SK-N-SH (cell line): ENCODE measurements around the gene GPR137B. TPM values are rescaled to one million over a fixed set of nuclear protein-coding genes. Genes with fewer than 3 reads are reported as not detected.

Experiments
- CTCF ChIA-PET: fragments of 300-600, 350-600 bp; formaldehyde crosslinking; extraction: SDS; loops from one replicate; lab custom pipeline; 2021; lab: Yijun Ruan, JAX
- POLR2A ChIA-PET: fragments of 350-600 bp; sonication (Branson Sonifier 250); formaldehyde crosslinking; extraction: SDS; loops from one replicate; lab custom pipeline; 2020; ENCODE audit warnings: antibody characterized with exemption, inconsistent platforms; lab: Yijun Ruan, JAX
- DNase-seq: peaks from one replicate; pipeline ENCODE4 v3.0.0; 2012
- H2AFZ ChIP-seq: fragments of 200-600 bp; sonication (generic); 2 replicates; pipeline ENCODE4 v1.8.1; 2016; ENCODE audit warnings: antibody characterized with exemption, mild to moderate bottlenecking, low read depth
- H3F3A ChIP-seq: fragments of 200-600 bp; sonication (generic); replicated peaks from 2 replicates; pipeline ENCODE3; 2016; ENCODE audit warnings: antibody characterized with exemption, mild to moderate bottlenecking; ENCODE audit not compliant: insufficient read depth
- H3K27ac ChIP-seq, 2 experiments: fragments of 200-500 bp in 1 of 2; fragments of 200-600 bp in 1 of 2; sonication (Bioruptor generic) in 1 of 2; sonication (generic), shearing (Covaris generic) in 1 of 2; 2 replicates each; pipeline versions ENCODE4 v1.5.1 to v1.6.1; 2014 to 2016; ENCODE audit warnings: low read depth in 2 of 2, inconsistent platforms in 1 of 2, low read length in 1 of 2, mild to moderate bottlenecking in 1 of 2, mixed read lengths in 1 of 2
- H3K27me3 ChIP-seq: fragments of 200-600 bp; sonication (generic), shearing (Covaris generic); 2 replicates; pipeline ENCODE4 v1.6.1; 2016; ENCODE audit warnings: mixed run types; ENCODE audit not compliant: insufficient read depth
- H3K36me3 ChIP-seq, 2 experiments: fragments of 200-500 bp in 1 of 2; fragments of 200-600 bp in 1 of 2; sonication (Bioruptor generic) in 1 of 2; sonication (generic) in 1 of 2; replicated peaks in 1 of 2; 2 replicates each; pipeline versions ENCODE3 to v1.5.1; 2014 to 2016; ENCODE audit warnings: low read length in 1 of 2, mild to moderate bottlenecking in 1 of 2; ENCODE audit not compliant: insufficient read depth in 2 of 2, control insufficient read depth in 1 of 2
- H3K4me1 ChIP-seq, 2 experiments: fragments of 200-500 bp in 1 of 2; fragments of 200-600 bp in 1 of 2; sonication (Bioruptor generic) in 1 of 2; sonication (generic), shearing (Covaris generic) in 1 of 2; 2 replicates each; pipeline versions ENCODE4 v1.5.1 to v1.6.1; 2014 to 2016; ENCODE audit warnings: low read depth in 1 of 2, low read length in 1 of 2, mixed run types in 1 of 2; ENCODE audit not compliant: insufficient read depth in 2 of 2, control insufficient read depth in 1 of 2
- H3K4me2 ChIP-seq: fragments of 200-600 bp; sonication (generic), shearing (Covaris generic); 2 replicates; pipeline ENCODE4 v1.6.1; 2017; ENCODE audit warnings: mixed run types
- H3K4me3 ChIP-seq, 2 experiments: fragments of 200-500 bp in 1 of 2; fragments of 200-600 bp in 1 of 2; sonication (Bioruptor generic) in 1 of 2; sonication (generic), shearing (Covaris generic) in 1 of 2; 2 replicates each; pipeline versions ENCODE4 v1.5.1 to v1.8.1; 2014 to 2016; ENCODE audit warnings: low read depth in 2 of 2, inconsistent platforms in 1 of 2, low read length in 1 of 2, mild to moderate bottlenecking in 1 of 2, mixed read lengths in 1 of 2, moderate library complexity in 1 of 2
- H3K79me2 ChIP-seq: fragments of 200-600 bp; sonication (generic); 2 replicates; pipeline ENCODE4 v1.8.1; 2017; ENCODE audit warnings: mild to moderate bottlenecking; ENCODE audit not compliant: insufficient read depth
- H3K9ac ChIP-seq: fragments of 200-600 bp; sonication (generic); 2 replicates; pipeline ENCODE4 v1.6.1; 2017; ENCODE audit warnings: mixed run types
- H3K9me2 ChIP-seq: fragments of 200-600 bp; sonication (generic); 2 replicates; pipeline ENCODE4 v1.6.1; 2017; ENCODE audit warnings: mixed run types
- H3K9me3 ChIP-seq: fragments of 200-600 bp; sonication (generic); 2 replicates; pipeline ENCODE4 v1.6.1; 2017; ENCODE audit warnings: mixed run types, mild to moderate bottlenecking, moderate library complexity
- H4K20me1 ChIP-seq: fragments of 200-600 bp; sonication (generic); 2 replicates; pipeline ENCODE4 v1.6.1; 2017; ENCODE audit warnings: mild to moderate bottlenecking, mixed run types; ENCODE audit not compliant: insufficient read depth
- CTCF ChIP-seq: fragments of 200-600 bp; sonication (generic); IDR thresholded peaks from 2 replicates; pipeline ENCODE4 v1.6.1; 2017; ENCODE audit warnings: antibody characterized with exemption, mild to moderate bottlenecking, moderate library complexity
- ELF1 ChIP-seq: IDR thresholded peaks from 2 replicates; pipeline ENCODE4 v1.4.0; 2012
- EP300 ChIP-seq, 2 experiments: IDR thresholded peaks; 2 replicates each; pipeline versions ENCODE4 v1.4.0 to v1.6.1; 2012; ENCODE audit warnings: borderline replicate concordance in 1 of 2, low read depth in 1 of 2, low read length in 1 of 2
- EZH2phosphoT487 ChIP-seq: fragments of 200-600 bp; sonication (generic); IDR thresholded peaks from 2 replicates; pipeline ENCODE4 v1.6.1; 2017; ENCODE audit warnings: low read depth, mixed run types, mild to moderate bottlenecking, antibody characterized with exemption, moderate library complexity, borderline replicate concordance
- FOSL2 ChIP-seq: IDR thresholded peaks from 2 replicates; pipeline ENCODE4 v1.4.0; 2012; ENCODE audit warnings: low read depth, mild to moderate bottlenecking, moderate library complexity, borderline replicate concordance
- FOXJ3 ChIP-seq: sonication (generic); formaldehyde crosslinking; IDR thresholded peaks from 2 replicates; pipeline ENCODE4 v1.5.1; 2020; ENCODE audit warnings: mild to moderate bottlenecking, missing genetic modification reagents
- FOXM1 ChIP-seq: IDR thresholded peaks from 2 replicates; pipeline ENCODE4 v1.4.0; 2012; ENCODE audit warnings: low read depth, mild to moderate bottlenecking
- GABPA ChIP-seq: IDR thresholded peaks from 2 replicates; pipeline ENCODE4 v1.4.0; 2012; ENCODE audit warnings: low read depth, mild to moderate bottlenecking
- GATA2 ChIP-seq: sonication (generic); formaldehyde crosslinking; IDR thresholded peaks from 2 replicates; pipeline ENCODE4 v1.5.0; 2020; ENCODE audit warnings: mild to moderate bottlenecking, missing genetic modification reagents
- MAX ChIP-seq: IDR thresholded peaks from 2 replicates; pipeline ENCODE4 v1.4.0; 2012; ENCODE audit warnings: low read depth
- MEF2A ChIP-seq: IDR thresholded peaks from 2 replicates; pipeline ENCODE4 v1.4.0; 2012; ENCODE audit warnings: low read depth, borderline replicate concordance
- MXI1 ChIP-seq: IDR thresholded peaks from 2 replicates; pipeline ENCODE4 v1.6.1; 2012; ENCODE audit warnings: mild to moderate bottlenecking, low read depth, low read length, improper control_type of control experiment
- PBX3 ChIP-seq: IDR thresholded peaks from 2 replicates; pipeline ENCODE4; 2012
- POLR2AphosphoS5 ChIP-seq: IDR thresholded peaks from 2 replicates; pipeline ENCODE4 v1.6.1; 2012; ENCODE audit warnings: low read depth, low read length
- RAD21 ChIP-seq: IDR thresholded peaks from 2 replicates; pipeline ENCODE4 v1.6.1; 2012; ENCODE audit warnings: mild to moderate bottlenecking, low read length
- RCOR1 ChIP-seq: fragments of 150-350 bp; IDR thresholded peaks from 2 replicates; pipeline ENCODE4 v1.6.1; 2017; ENCODE audit warnings: antibody characterized with exemption, low read length
- RFX5 ChIP-seq: IDR thresholded peaks from 2 replicates; pipeline ENCODE4 v1.6.1; 2012; ENCODE audit warnings: mild to moderate bottlenecking, improper control_type of control experiment, low read length
- RXRA ChIP-seq: IDR thresholded peaks from 2 replicates; pipeline ENCODE4 v1.4.0; 2012; ENCODE audit warnings: low read depth, mild to moderate bottlenecking, borderline replicate concordance
- SIN3A ChIP-seq: IDR thresholded peaks from 2 replicates; pipeline ENCODE4 v1.6.1; 2012; ENCODE audit warnings: low read depth, mild to moderate bottlenecking, low read length, moderate library complexity, borderline replicate concordance
- SMC3 ChIP-seq: IDR thresholded peaks from 2 replicates; pipeline ENCODE4 v1.6.1; 2012; ENCODE audit warnings: low read depth, low read length, improper control_type of control experiment
- USF1 ChIP-seq: IDR thresholded peaks from 2 replicates; pipeline ENCODE4 v1.4.0; 2012; ENCODE audit warnings: low read depth, borderline replicate concordance
- WGBS: methylation state at CpG from one replicate; pipeline ENCODE4 v1.1.6; 2017; ENCODE audit warnings: low lambda C conversion rate; 5-methylcytosine and 5-hydroxymethylcytosine counted together
- polyA plus RNA-seq, 3 experiments: library from polyadenylated mRNA; depleted of rRNA; stranded (reverse); fragments of >200 nt; gene quantifications; 2 replicates each; pipeline ENCODE4 v1.2.3, GENCODE V29; 2012

GPR137B gene
- polyA plus RNA-seq, 1 of the 3 experiments (the other 2 are of a cell fraction), result 7.0 TPM

- peaks cover 0 to 6% of the 10 kb centered on the region in 2 experiments; a peak in 1 of 4 replicates for H3K4me1 ChIP-seq
- no peak for DNase-seq
- H3K9me2 ChIP-seq, result no peaks in the 10 kb centered on the region
- no peak for TF ChIP-seq FOSL2
- no peak for TF ChIP-seq SIN3A
- TF ChIP-seq MAX, result no peak
- TF ChIP-seq EP300 (IDR thresholded peaks at IDR 0.05; ENCODE audit: borderline replicate concordance in 1 of 2, low read depth in 1 of 2, low read length in 1 of 2), result no peak
- no peak for TF ChIP-seq MEF2A
- TF ChIP-seq POLR2AphosphoS5, result no peak
- TF ChIP-seq PBX3, result no peak
- no peak for TF ChIP-seq RAD21
- no peak for TF ChIP-seq RCOR1
- H4K20me1 ChIP-seq, result no peaks in the 10 kb centered on the region
- H3K27ac ChIP-seq, result no peak overlapping the region
- no peak overlapping the region for H2AFZ ChIP-seq
- no peaks in the 10 kb centered on the region for H3F3A ChIP-seq
- 60% methylated on average over 3 of the region's 3 CpGs for whole genome bisulfite sequencing
- H3K9ac ChIP-seq, result no peak overlapping the region
- POLR2A ChIA-PET, result no interaction called here
- H3K79me2 ChIP-seq, result no peaks in the 10 kb centered on the region
- H3K27me3 ChIP-seq, result no peaks in the 10 kb centered on the region; the same call in 1 of the 2 replicates
- H3K36me3 ChIP-seq, result no peaks in the 10 kb centered on the region
- no peak overlapping the region for H3K4me2 ChIP-seq
- H3K4me3 ChIP-seq, result no peak overlapping the region
- CTCF ChIA-PET, result no interaction called here
- no peaks in the 10 kb centered on the region for H3K9me3 ChIP-seq
These were observed 12.0 kb upstream of the GPR137B start for GRCh38 chr1:236130372-236130771.

GRCh38 chr1:236131916-236132315 lies 10.4 kb upstream of the GPR137B start:
- Histone ChIP-seq H3K4me3 (no peak overlapping the region), H3K9me2 (no peaks in the 10 kb centered on the region), H3K4me2 (no peak overlapping the region), H3K36me3 (no peaks in the 10 kb centered on the region), H2AFZ (no peak overlapping the region), H3K9me3 (no peaks in the 10 kb centered on the region), H3K27ac (no peak overlapping the region), H3K4me1 (peaks cover 0 to 6% of the 10 kb centered on the region in 2 experiments; a peak in 1 of 4 replicates), H3K79me2 (no peaks in the 10 kb centered on the region), H3K9ac (no peak overlapping the region), H4K20me1 (no peaks in the 10 kb centered on the region), H3K27me3 (no peaks in the 10 kb centered on the region; the same call in 1 of the 2 replicates), H3F3A (no peaks in the 10 kb centered on the region)
- no peak for DNase-seq
- CTCF ChIA-PET, result no interaction called here
- POLR2A ChIA-PET, result no interaction called here
- WGBS, result 28% methylated on average over 1 of the region's 1 CpG
- no peak for TF ChIP-seq MXI1
- no peak for TF ChIP-seq FOXJ3 (CRISPR knock-in tag)
- TF ChIP-seq SMC3, result no peak
- no peak for TF ChIP-seq CTCF
- no peak for TF ChIP-seq RAD21
- no peak for TF ChIP-seq ELF1
- TF ChIP-seq MEF2A, result no peak
- TF ChIP-seq EZH2phosphoT487, result no peak
- TF ChIP-seq GABPA, result no peak
- no peak for TF ChIP-seq RFX5
- no peak for TF ChIP-seq USF1
- no peak for TF ChIP-seq FOXM1
- no peak for TF ChIP-seq SIN3A
- no peak for TF ChIP-seq GATA2 (CRISPR knock-in tag)
- no peak for TF ChIP-seq RXRA
- no peak for TF ChIP-seq PBX3
